ENCODE results near the gene UTS2B. TPM values are rescaled to one million over a fixed set of nuclear protein-coding genes. Genes with fewer than 3 reads are reported as not detected.
A peak's percentile ranks its signal among the peaks of the same experiment; 100 is the strongest.

UTS2B gene
- total and polyA plus RNA-seq, 7 experiments from 2014 or later = 0.34 TPM; not detected in 6

DNA sequence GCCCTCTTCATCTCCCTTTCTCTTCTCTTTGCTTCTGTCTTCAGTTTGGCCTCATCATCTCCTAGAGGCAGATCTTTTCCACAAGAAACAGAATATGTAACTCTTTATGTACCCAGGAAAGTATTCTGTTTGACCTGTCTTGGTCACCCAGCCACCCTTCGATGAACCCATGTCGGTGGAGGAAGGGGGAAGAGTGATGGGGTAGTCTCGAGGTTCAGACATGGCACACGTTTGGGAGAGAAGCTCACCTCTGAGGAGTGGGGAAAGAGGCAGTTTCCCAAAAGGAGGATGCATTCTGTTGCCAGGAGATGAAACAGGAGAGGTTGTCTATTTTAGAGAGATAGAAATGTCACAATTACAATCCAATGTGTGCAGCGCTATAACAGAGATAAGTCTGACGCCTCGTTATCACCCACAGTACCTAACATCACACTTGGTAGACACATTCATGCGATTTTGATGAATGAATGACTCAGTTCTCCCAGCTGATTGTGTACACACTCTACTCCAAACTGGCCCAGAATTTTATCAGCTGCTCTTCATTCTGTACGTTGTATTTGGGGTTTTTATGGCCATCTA is 1.9 kb downstream of the UTS2B start:
- H3K4me3 Mint-ChIP-seq = peak overlapping the region; percentile 31 to 79 (median 70)
- H3K27me3 Mint-ChIP-seq = peaks cover 22 to 41% (median 34%) of the 10 kb centered on the region in 5 donors
- Histone ChIP-seq H3K36me3 (ENCODE audit: control insufficient read depth in 2 of 3, insufficient read depth in 3 of 3, low read length in 3 of 3) (no peaks in the 10 kb centered on the region), H3K27ac (ENCODE audit: low read depth, low read length) (no peak overlapping the region), H3K9me3 (ENCODE audit: control insufficient read depth in 2 of 3, low read length in 3 of 3) (no peaks in the 10 kb centered on the region), H3K4me3 (ENCODE audit: low read length) (no peak overlapping the region), H3K4me1 (ENCODE audit: control insufficient read depth in 2 of 2, insufficient read depth in 2 of 2, low read length in 2 of 2) (no peaks in the 10 kb centered on the region), H3K27me3 (ENCODE audit: control insufficient read depth in 2 of 2, insufficient read depth in 2 of 2, low read length in 2 of 2) (no peaks in the 10 kb centered on the region)
- ChIA-PET POLR2A (no interaction called here), CTCF (interaction anchor here (1.1 kb wide), 1 partner anchor 8 kb away, joined by 3 read pairs; no protein-coding TSS in a partner anchor)
- ATAC-seq (peak; percentile 66), DNase-seq (no peak)
- H3K4me1 Mint-ChIP-seq = peaks cover 0 to 21% (median 13%) of the 10 kb centered on the region in 7 donors
- peaks cover 0 to 15% (median 0%) of the 10 kb centered on the region in 5 donors for H3K36me3 Mint-ChIP-seq
- peaks cover 0 to 12% (median 2%) of the 10 kb centered on the region in 11 donors for H3K9me3 Mint-ChIP-seq
- intact Hi-C loops (cut with micrococcal nuclease) = loop anchor here in 1 of 2 donors (1.0 to 5.0 kb wide), 3 partner anchors 8 to 711 kb away; no protein-coding TSS in a partner anchor
- peak overlapping the region in 4 of 9 donors; percentile 53 to 80 (median 72) for H3K27ac Mint-ChIP-seq

DNA sequence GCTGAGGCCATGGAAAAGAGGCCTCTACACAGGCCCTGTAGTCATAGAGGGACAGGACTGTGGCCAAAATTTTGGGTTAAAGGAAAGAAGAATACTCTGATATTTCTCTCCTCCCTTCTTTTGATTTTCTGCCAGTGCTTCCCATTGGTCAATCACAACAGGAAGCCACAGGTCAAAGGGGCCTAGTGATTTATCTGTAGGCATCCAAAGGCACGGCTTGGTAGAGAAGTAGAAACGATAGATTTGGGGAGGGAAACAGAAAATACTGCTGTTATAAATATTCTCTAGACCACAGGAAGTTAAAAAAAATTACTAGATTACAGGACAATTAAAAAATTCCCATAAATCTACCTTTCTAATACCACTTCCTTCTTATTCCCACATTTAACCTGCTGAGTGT is 2.8 kb downstream of the UTS2B start:
- Histone ChIP-seq H3K27me3 (ENCODE audit: control insufficient read depth in 2 of 2, insufficient read depth in 2 of 2, low read length in 2 of 2) (no peaks in the 10 kb centered on the region), H3K4me1 (ENCODE audit: control insufficient read depth in 2 of 2, insufficient read depth in 2 of 2, low read length in 2 of 2) (no peaks in the 10 kb centered on the region), H3K27ac (ENCODE audit: low read depth, low read length) (no peak overlapping the region), H3K4me3 (ENCODE audit: low read length) (no peak overlapping the region), H3K9me3 (ENCODE audit: control insufficient read depth in 2 of 3, low read length in 3 of 3) (no peaks in the 10 kb centered on the region), H3K36me3 (ENCODE audit: control insufficient read depth in 2 of 3, insufficient read depth in 3 of 3, low read length in 3 of 3) (no peaks in the 10 kb centered on the region)
- H3K27me3 Mint-ChIP-seq = peaks cover 22 to 41% (median 30%) of the 10 kb centered on the region in 5 donors
- no peak overlapping the region for H3K4me3 Mint-ChIP-seq
- H3K36me3 Mint-ChIP-seq = peaks cover 0 to 15% (median 0%) of the 10 kb centered on the region in 5 donors
- H3K9me3 Mint-ChIP-seq = peaks cover 0 to 12% (median 4%) of the 10 kb centered on the region in 11 donors
- H3K27ac Mint-ChIP-seq = no peak overlapping the region
- ChIA-PET CTCF (interaction anchor here (1.1 kb wide), 1 partner anchor 9 kb away, joined by 3 read pairs; no protein-coding TSS in a partner anchor), POLR2A (no interaction called here)
- intact Hi-C loops (cut with micrococcal nuclease) = loop anchor here in 1 of 2 donors (5.0 kb wide), 2 partner anchors 35 to 710 kb away; no protein-coding TSS in a partner anchor
- peaks cover 0 to 21% (median 13%) of the 10 kb centered on the region in 7 donors for H3K4me1 Mint-ChIP-seq
- DNase-seq (no peak), ATAC-seq (no peak)

DNA sequence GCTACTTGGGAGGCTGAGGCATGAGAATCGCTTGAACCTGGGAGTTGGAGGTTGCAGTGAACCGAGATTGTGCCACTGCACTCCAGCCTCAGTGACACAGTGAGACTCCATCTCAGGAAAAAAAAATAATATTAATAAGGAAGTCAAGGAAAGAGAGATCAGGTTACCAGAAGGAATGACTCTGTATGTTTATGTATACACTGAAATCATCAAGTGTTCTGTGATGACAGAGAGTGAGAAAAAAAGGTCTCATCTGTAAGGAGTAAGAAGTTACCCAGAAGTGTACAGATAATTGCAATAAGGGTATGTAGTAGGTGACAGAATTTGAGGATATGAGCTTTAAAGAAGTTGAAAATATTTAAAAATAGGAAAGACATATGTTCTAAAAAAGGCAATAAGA is 5.4 kb downstream of the UTS2B start:
- Histone ChIP-seq H3K4me1 (ENCODE audit: control insufficient read depth in 2 of 2, insufficient read depth in 2 of 2, low read length in 2 of 2) (no peaks in the 10 kb centered on the region), H3K4me3 (ENCODE audit: low read length) (no peak overlapping the region), H3K9me3 (ENCODE audit: control insufficient read depth in 2 of 3, low read length in 3 of 3) (no peaks in the 10 kb centered on the region), H3K27me3 (ENCODE audit: control insufficient read depth in 2 of 2, insufficient read depth in 2 of 2, low read length in 2 of 2) (no peaks in the 10 kb centered on the region), H3K36me3 (ENCODE audit: control insufficient read depth in 2 of 3, insufficient read depth in 3 of 3, low read length in 3 of 3) (no peaks in the 10 kb centered on the region), H3K27ac (ENCODE audit: low read depth, low read length) (no peak overlapping the region)
- POLR2A ChIA-PET = no interaction called here
- peaks cover 11 to 29% (median 14%) of the 10 kb centered on the region in 5 donors for H3K27me3 Mint-ChIP-seq
- H3K4me3 Mint-ChIP-seq = no peak overlapping the region
- intact Hi-C loops (cut with micrococcal nuclease) = loop anchor here in 1 of 2 donors (5.0 kb wide), 2 partner anchors 33 to 708 kb away; no protein-coding TSS in a partner anchor
- H3K4me1 Mint-ChIP-seq = peaks cover 0 to 10% (median 8%) of the 10 kb centered on the region in 7 donors
- ATAC-seq (no peak), DNase-seq (no peak)
- peaks cover 0 to 8% (median 0%) of the 10 kb centered on the region in 5 donors for H3K36me3 Mint-ChIP-seq
- no peak overlapping the region for H3K27ac Mint-ChIP-seq
- CTCF ChIA-PET = no interaction called here
- peaks cover 0 to 10% (median 3%) of the 10 kb centered on the region in 11 donors for H3K9me3 Mint-ChIP-seq

GRCh38 chr3:191321019-191321767 is 9.1 kb downstream of the UTS2B start:
- ChIA-PET POLR2A (no interaction called here), CTCF (no interaction called here)
- intact Hi-C loops (cut with micrococcal nuclease) = no loop called here
- Histone ChIP-seq H3K27me3 (ENCODE audit: control insufficient read depth in 2 of 2, insufficient read depth in 2 of 2, low read length in 2 of 2) (no peaks in the 10 kb centered on the region), H3K27ac (ENCODE audit: low read depth, low read length) (no peak overlapping the region), H3K36me3 (ENCODE audit: control insufficient read depth in 2 of 3, insufficient read depth in 3 of 3, low read length in 3 of 3) (no peaks in the 10 kb centered on the region), H3K4me3 (ENCODE audit: low read length) (no peak overlapping the region), H3K4me1 (ENCODE audit: control insufficient read depth in 2 of 2, insufficient read depth in 2 of 2, low read length in 2 of 2) (no peaks in the 10 kb centered on the region), H3K9me3 (ENCODE audit: control insufficient read depth in 2 of 3, low read length in 3 of 3) (no peaks in the 10 kb centered on the region)
- H3K4me1 Mint-ChIP-seq = no peaks in the 10 kb centered on the region
- ATAC-seq = no peak
- H3K36me3 Mint-ChIP-seq = no peaks in the 10 kb centered on the region
- DNase-seq = no peak
- peaks cover 0 to 7% (median 3%) of the 10 kb centered on the region in 11 donors for H3K9me3 Mint-ChIP-seq
- H3K27me3 Mint-ChIP-seq = peaks cover 0 to 10% (median 0%) of the 10 kb centered on the region in 5 donors
- no peak overlapping the region for H3K4me3 Mint-ChIP-seq
- no peak overlapping the region for H3K27ac Mint-ChIP-seq

DNA sequence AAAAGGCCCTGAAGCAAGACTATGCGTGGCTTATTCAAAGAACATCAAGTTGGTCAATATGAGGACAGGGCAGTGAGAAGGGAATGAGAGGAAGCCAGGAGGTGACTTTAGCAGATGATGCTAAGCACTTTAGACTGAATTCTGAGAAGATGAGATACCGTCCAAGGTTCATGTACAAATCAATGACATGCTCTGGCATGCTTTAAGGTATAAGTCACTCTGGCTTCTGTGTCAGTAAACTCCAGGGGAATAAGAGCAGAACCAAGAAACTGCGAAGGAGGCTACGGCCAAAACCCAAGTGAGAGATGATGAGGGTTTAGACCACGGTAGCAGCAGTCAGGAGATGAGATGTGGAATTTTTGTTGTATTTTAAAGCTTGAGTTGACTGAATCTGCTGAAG is 10.0 kb downstream of the UTS2B start:
- no peak overlapping the region for H3K4me3 ChIP-seq (ENCODE audit: low read length)
- H3K4me1 Mint-ChIP-seq = no peaks in the 10 kb centered on the region
- no peaks in the 10 kb centered on the region for H3K9me3 ChIP-seq (ENCODE audit: control insufficient read depth in 2 of 3, low read length in 3 of 3)
- no peaks in the 10 kb centered on the region for H3K4me1 ChIP-seq (ENCODE audit: control insufficient read depth in 2 of 2, insufficient read depth in 2 of 2, low read length in 2 of 2)
- peaks cover 0 to 10% (median 0%) of the 10 kb centered on the region in 5 donors for H3K27me3 Mint-ChIP-seq
- ATAC-seq = no peak
- no peak for DNase-seq
- H3K9me3 Mint-ChIP-seq = peaks cover 0 to 7% (median 3%) of the 10 kb centered on the region in 11 donors
- intact Hi-C loops (cut with micrococcal nuclease) = no loop called here
- H3K27me3 ChIP-seq (ENCODE audit: control insufficient read depth in 2 of 2, insufficient read depth in 2 of 2, low read length in 2 of 2) = no peaks in the 10 kb centered on the region
- H3K27ac Mint-ChIP-seq = no peak overlapping the region
- POLR2A ChIA-PET = no interaction called here
- H3K36me3 ChIP-seq (ENCODE audit: control insufficient read depth in 2 of 3, insufficient read depth in 3 of 3, low read length in 3 of 3) = no peaks in the 10 kb centered on the region
- H3K27ac ChIP-seq (ENCODE audit: low read depth, low read length) = no peak overlapping the region
- CTCF ChIA-PET = no interaction called here
- H3K4me3 Mint-ChIP-seq = no peak overlapping the region
- no peaks in the 10 kb centered on the region for H3K36me3 Mint-ChIP-seq

DNA sequence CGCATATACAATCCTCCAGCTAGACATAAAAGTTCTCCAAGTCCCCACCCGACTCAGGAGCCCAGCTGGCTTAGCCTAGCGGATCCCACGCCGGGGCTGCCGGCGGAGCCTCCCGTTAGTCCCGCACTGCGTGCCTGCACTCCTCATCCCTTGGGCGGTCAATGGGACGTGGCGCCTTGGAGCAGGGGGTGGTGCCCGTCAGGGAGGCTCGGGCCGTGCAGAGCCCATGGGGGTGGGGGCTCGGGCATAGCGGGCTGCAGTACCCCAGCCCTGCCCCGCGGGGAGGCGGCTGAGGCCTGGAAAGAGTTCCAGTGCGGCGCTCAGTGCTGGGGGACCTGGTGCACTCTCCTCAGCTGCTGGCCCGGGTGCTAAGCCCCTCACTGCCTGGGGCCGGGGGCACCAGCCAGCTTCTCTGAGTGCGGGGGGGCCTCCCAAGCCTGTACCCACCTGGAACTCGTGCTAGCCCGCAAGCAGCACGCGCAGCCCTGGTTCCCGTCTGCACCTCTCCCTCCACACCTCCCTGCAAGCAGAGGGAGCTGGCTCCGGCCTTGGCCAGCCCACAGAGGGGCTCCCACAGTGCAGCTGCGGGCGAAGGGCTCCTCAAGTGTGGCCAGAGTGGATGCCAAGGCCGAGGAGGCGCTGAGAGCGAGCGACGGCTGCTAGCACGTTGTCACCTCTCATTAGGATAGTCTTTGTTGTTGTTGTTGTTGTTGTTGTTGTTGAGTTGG is 13.3 kb downstream of the UTS2B start:
- H3K27me3 Mint-ChIP-seq = peaks cover 0 to 3% (median 0%) of the 10 kb centered on the region in 5 donors
- no peak for ATAC-seq
- no peaks in the 10 kb centered on the region for H3K9me3 ChIP-seq (ENCODE audit: control insufficient read depth in 2 of 3, low read length in 3 of 3)
- H3K4me1 ChIP-seq (ENCODE audit: control insufficient read depth in 2 of 2, insufficient read depth in 2 of 2, low read length in 2 of 2) = no peaks in the 10 kb centered on the region
- peaks cover 0 to 3% (median 0%) of the 10 kb centered on the region in 11 donors for H3K9me3 Mint-ChIP-seq
- no peak overlapping the region for H3K4me3 Mint-ChIP-seq
- no peak overlapping the region for H3K4me3 ChIP-seq (ENCODE audit: low read length)
- H3K36me3 ChIP-seq (ENCODE audit: control insufficient read depth in 2 of 3, insufficient read depth in 3 of 3, low read length in 3 of 3) = no peaks in the 10 kb centered on the region
- no peaks in the 10 kb centered on the region for H3K27me3 ChIP-seq (ENCODE audit: control insufficient read depth in 2 of 2, insufficient read depth in 2 of 2, low read length in 2 of 2)
- no peak for DNase-seq
- H3K4me1 Mint-ChIP-seq = no peaks in the 10 kb centered on the region
- intact Hi-C loops (cut with micrococcal nuclease) = no loop called here
- H3K36me3 Mint-ChIP-seq = no peaks in the 10 kb centered on the region
- CTCF ChIA-PET = no interaction called here
- POLR2A ChIA-PET = no interaction called here
- no peak overlapping the region for H3K27ac ChIP-seq (ENCODE audit: low read depth, low read length)
- no peak overlapping the region for H3K27ac Mint-ChIP-seq
